H1 (cell line): ENCODE data around the gene ZNF232. TPM values are rescaled to one million over a fixed set of nuclear protein-coding genes. Genes with fewer than 3 reads are reported as not detected.

Experiments
- ATF2 ChIP-seq: IDR thresholded peaks from 2 replicates; pipeline ENCODE4 v1.6.1; 2012; ENCODE audit warnings: low read length, inconsistent platforms
- ATF3 ChIP-seq: IDR thresholded peaks from 2 replicates; pipeline ENCODE4 v1.6.1; 2011; ENCODE audit warnings: low read depth, mild to moderate bottlenecking, low read length; ENCODE audit not compliant: insufficient read depth
- BCL11A ChIP-seq, 2 experiments: IDR thresholded peaks; one replicate each; pipeline ENCODE4 v1.6.1; 2011; ENCODE audit warnings: low read depth in 2 of 2, low read length in 2 of 2, mild to moderate bottlenecking in 2 of 2
- BRCA1 ChIP-seq: IDR thresholded peaks from 2 replicates; pipeline ENCODE4 v1.6.1; 2012; ENCODE audit warnings: low read depth, low read length, improper control_type of control experiment
- CBX5 ChIP-seq: fragments of 300-800, 300-1000 bp; sonication (generic); IDR thresholded peaks from 2 replicates; pipeline ENCODE4 v1.7.1; 2016; ENCODE audit warnings: antibody characterized with exemption, low read length, low read depth
- CREB1 ChIP-seq: IDR thresholded peaks from 2 replicates; pipeline ENCODE4 v1.6.1; 2012; ENCODE audit warnings: inconsistent platforms
- CTBP2 ChIP-seq: IDR thresholded peaks from 2 replicates; pipeline ENCODE4 v1.7.0; 2011; ENCODE audit warnings: borderline replicate concordance, mild to moderate bottlenecking, moderate library complexity, mixed read lengths, low read length; ENCODE audit not compliant: insufficient read depth, insufficient read length
- E2F6 ChIP-seq: IDR thresholded peaks from 2 replicates; pipeline ENCODE4 v1.6.1; 2012; ENCODE audit warnings: inconsistent platforms
- FOSL1 ChIP-seq: IDR thresholded peaks from 2 replicates; pipeline ENCODE4 v1.6.1; 2011; ENCODE audit warnings: mild to moderate bottlenecking, low read depth, low read length, moderate library complexity; ENCODE audit not compliant: insufficient read depth
- HDAC2 ChIP-seq, 2 experiments: fragments of 300-600 bp in 1 of 2; sonication (generic) in 1 of 2; IDR thresholded peaks; 2 replicates each; pipeline ENCODE4 v1.6.1; 2011 to 2012; ENCODE audit warnings: low read depth in 2 of 2, low read length in 2 of 2, mild to moderate bottlenecking in 2 of 2, moderate library complexity in 2 of 2, borderline replicate concordance in 1 of 2, inconsistent platforms in 1 of 2
- NANOG ChIP-seq: IDR thresholded peaks from 2 replicates; pipeline ENCODE4 v1.6.1; 2011; ENCODE audit warnings: low read length, low read depth, mild to moderate bottlenecking, inconsistent platforms; ENCODE audit not compliant: insufficient read depth, poor library complexity, severe bottlenecking
- POLR2A ChIP-seq, 2 experiments: IDR thresholded peaks; 1 replicate in 1 of 2; 2 replicates in 1 of 2; pipeline ENCODE4 v1.6.1; 2011; ENCODE audit warnings: low read depth in 2 of 2, low read length in 2 of 2, mild to moderate bottlenecking in 2 of 2; ENCODE audit errors: control extremely low read depth in 1 of 2
- RAD21 ChIP-seq, 2 experiments: IDR thresholded peaks in 1 of 2; conservative IDR thresholded peaks in 1 of 2; 2 replicates each; pipeline ENCODE4 v1.6.1; 2011; ENCODE audit warnings: low read depth in 2 of 2, low read length in 2 of 2, improper control_type of control experiment in 1 of 2, inconsistent platforms in 1 of 2, mild to moderate bottlenecking in 1 of 2, moderate library complexity in 1 of 2
- RXRA ChIP-seq: IDR thresholded peaks from 2 replicates; pipeline ENCODE4 v1.6.1; 2011; ENCODE audit warnings: low read depth, mild to moderate bottlenecking, low read length, moderate library complexity; ENCODE audit not compliant: insufficient read depth
- SIN3A ChIP-seq, 2 experiments: IDR thresholded peaks in 1 of 2; conservative IDR thresholded peaks in 1 of 2; 2 replicates each; pipeline ENCODE4 v1.6.1; 2011 to 2012; ENCODE audit warnings: low read length in 2 of 2, improper control_type of control experiment in 1 of 2, low read depth in 1 of 2, mild to moderate bottlenecking in 1 of 2
- SIRT6 ChIP-seq: IDR thresholded peaks from one replicate; pipeline ENCODE4 v1.7.1; 2012; ENCODE audit warnings: low read length, inconsistent platforms
- SUZ12 ChIP-seq: fragments of 200-600 bp; sonication (generic); IDR thresholded peaks from 2 replicates; pipeline ENCODE4 v1.6.1; 2012; ENCODE audit warnings: mild to moderate bottlenecking, inconsistent platforms, low read length, moderate library complexity, mixed read lengths
- TCF12 ChIP-seq: IDR thresholded peaks from 2 replicates; pipeline ENCODE4 v1.6.1; 2011; ENCODE audit warnings: low read depth, mild to moderate bottlenecking, low read length
- TEAD4 ChIP-seq: IDR thresholded peaks from 2 replicates; pipeline ENCODE4 v1.6.1; 2012; ENCODE audit warnings: low read depth, low read length, inconsistent platforms, mixed read lengths
- ZNF274 ChIP-seq: IDR thresholded peaks from 2 replicates; pipeline ENCODE4 v1.7.0; 2012; ENCODE audit warnings: low read length, borderline replicate concordance; ENCODE audit errors: extremely low read depth
- polyA plus RNA-seq, 7 experiments: library from polyadenylated mRNA; depleted of rRNA in 3 of 7; stranded (reverse) in 5 of 7; unstranded in 2 of 7; fragments of >200 nt in 5 of 7; fragments of 200-250 nt in 2 of 7; gene quantifications; 1 replicate in 5 of 7; 2 replicates in 1 of 7; 4 replicates in 1 of 7; pipeline versions ENCODE4 v1.2.1 to v1.2.3, GENCODE V29; 2011 to 2013; ENCODE audit warnings: missing spikeins in 2 of 7, mixed read lengths in 2 of 7
- total RNA-seq: library from RNA; stranded (reverse); fragmentation: NEBNext Ultra II Directional; extraction: Animal tissue kit (Norgen Biotek cat#: 25700); gene quantifications from 2 replicates; pipeline ENCODE4 v1.2.1, GENCODE V29; 2021

Gene ZNF232
- total and polyA plus RNA-seq, 2 of the 8 experiments (the other 6 are each of a cell fraction or from before 2014, with no cell fraction given), result 11.1 to 41.0 TPM

- TF ChIP-seq SIN3A (conservative IDR thresholded peaks at IDR 0.05 in 1 of 2, IDR thresholded peaks at IDR 0.05 in 1 of 2; ENCODE audit: low read depth in 1 of 2, low read length in 2 of 2) (no peak; a peak in 1 of 4 replicates), POLR2A (IDR thresholded peaks at IDR 0.05; ENCODE audit: control extremely low read depth in 1 of 2, low read depth in 2 of 2, low read length in 2 of 2) (peak; percentile 71 to 88), SIRT6 (no peak), ATF3 (no peak), HDAC2 (IDR thresholded peaks at IDR 0.05; ENCODE audit: borderline replicate concordance in 1 of 2, low read depth in 2 of 2, low read length in 2 of 2) (no peak), TEAD4 (no peak), ATF2 (no peak; the same call in 1 of the 2 replicates), BRCA1 (no peak), ZNF274 (no peak), BCL11A (IDR thresholded peaks at IDR 0.05; ENCODE audit: low read depth in 2 of 2, low read length in 2 of 2) (no peak), SUZ12 (no peak), E2F6 (peak; percentile 90), CBX5 (no peak), RAD21 (IDR thresholded peaks at IDR 0.05 in 1 of 2, conservative IDR thresholded peaks at IDR 0.05 in 1 of 2; ENCODE audit: low read depth in 2 of 2, low read length in 2 of 2) (no peak), CTBP2 (peak; percentile 48), RXRA (no peak), FOSL1 (no peak), TCF12 (no peak), NANOG (no peak), CREB1 (peak; percentile 52; the same call in 1 of the 2 replicates)
These were observed at the start of gene ZNF232 (continued) for GRCh38 chr17:5111402-5112204.
